HepG2 (cell line): ENCODE data around the gene TMEM45A.

Experiments
- ATF7 ChIP-seq, 2 experiments: fragments of 450-650 bp in 1 of 2; sonication (generic) in 1 of 2; formaldehyde crosslinking in 1 of 2; IDR thresholded peaks; 2 replicates each; pipeline versions ENCODE4 v1.4.0 to v1.6.1; 2016 to 2020; ENCODE audit warnings: antibody characterized with exemption in 1 of 2, mild to moderate bottlenecking in 1 of 2, missing genetic modification reagents in 1 of 2
- ELF1 ChIP-seq: sonication (generic); formaldehyde crosslinking; IDR thresholded peaks from 2 replicates; pipeline ENCODE4 v1.4.0; 2020; ENCODE audit warnings: missing genetic modification reagents
- FOXJ3 ChIP-seq: sonication (generic); formaldehyde crosslinking; IDR thresholded peaks from 2 replicates; pipeline ENCODE4 v1.4.0; 2020; ENCODE audit warnings: missing genetic modification reagents, mild to moderate bottlenecking, borderline replicate concordance
- ZBTB40 ChIP-seq, 2 experiments: fragments of 450-650 bp in 1 of 2; sonication (generic) in 1 of 2; formaldehyde crosslinking in 1 of 2; IDR thresholded peaks; 2 replicates each; pipeline versions ENCODE4 v1.6.1 to v1.8.0; 2016 to 2022; ENCODE audit warnings: antibody characterized with exemption in 1 of 2, mild to moderate bottlenecking in 1 of 2, missing genetic modification reagents in 1 of 2
- TF ChIP-seq, protein P1 (sequence below): sonication (generic); formaldehyde crosslinking; IDR thresholded peaks from 2 replicates; pipeline ENCODE4 v1.5.0; 2020; ENCODE audit warnings: mild to moderate bottlenecking, missing genetic modification reagents, moderate library complexity

- TF ChIP-seq, protein P1, sequence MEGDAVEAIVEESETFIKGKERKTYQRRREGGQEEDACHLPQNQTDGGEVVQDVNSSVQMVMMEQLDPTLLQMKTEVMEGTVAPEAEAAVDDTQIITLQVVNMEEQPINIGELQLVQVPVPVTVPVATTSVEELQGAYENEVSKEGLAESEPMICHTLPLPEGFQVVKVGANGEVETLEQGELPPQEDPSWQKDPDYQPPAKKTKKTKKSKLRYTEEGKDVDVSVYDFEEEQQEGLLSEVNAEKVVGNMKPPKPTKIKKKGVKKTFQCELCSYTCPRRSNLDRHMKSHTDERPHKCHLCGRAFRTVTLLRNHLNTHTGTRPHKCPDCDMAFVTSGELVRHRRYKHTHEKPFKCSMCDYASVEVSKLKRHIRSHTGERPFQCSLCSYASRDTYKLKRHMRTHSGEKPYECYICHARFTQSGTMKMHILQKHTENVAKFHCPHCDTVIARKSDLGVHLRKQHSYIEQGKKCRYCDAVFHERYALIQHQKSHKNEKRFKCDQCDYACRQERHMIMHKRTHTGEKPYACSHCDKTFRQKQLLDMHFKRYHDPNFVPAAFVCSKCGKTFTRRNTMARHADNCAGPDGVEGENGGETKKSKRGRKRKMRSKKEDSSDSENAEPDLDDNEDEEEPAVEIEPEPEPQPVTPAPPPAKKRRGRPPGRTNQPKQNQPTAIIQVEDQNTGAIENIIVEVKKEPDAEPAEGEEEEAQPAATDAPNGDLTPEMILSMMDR (CRISPR knock-in tag), result no peak
- no peak for TF ChIP-seq FOXJ3 (CRISPR knock-in tag)
- TF ChIP-seq ATF7 (IDR thresholded peaks at IDR 0.05), result no peak
- no peak for TF ChIP-seq ATF7 (CRISPR knock-in tag; IDR thresholded peaks at IDR 0.05)
- no peak for TF ChIP-seq ZBTB40 (IDR thresholded peaks at IDR 0.05)
- TF ChIP-seq ZBTB40 (CRISPR knock-in tag; IDR thresholded peaks at IDR 0.05), result no peak
- no peak for TF ChIP-seq ELF1
Observed at GRCh38 chr3:100518983-100519382, 26.6 kb downstream of the TMEM45A start.
